Activated B cell treated with CpG ODN at 0.5 μM for 24 hours (primary cell): ENCODE data around the gene WDR86. TPM values are rescaled to one million over a fixed set of nuclear protein-coding genes. Genes with fewer than 3 reads are reported as not detected.
A peak's percentile ranks its signal among the peaks of the same experiment; 100 is the strongest.

ENCODE experiments used
- ATAC-seq: fragments of 200-7000 bp; cut with Tn5 transposase; one replicate; pipeline ENCODE4 v1.10.0; 2021; ENCODE audit warnings: low read depth, mild to moderate bottlenecking, moderate library complexity
- CTCF ChIA-PET: fragments of 350-600 bp; sonication (Branson Sonifier 250); formaldehyde crosslinking; loops from one replicate; lab custom pipeline; 2021; ENCODE audit warnings: antibody characterized with exemption; lab: Charles Lee
- POLR2A ChIA-PET: fragments of 350-600 bp; sonication (Branson Sonifier 250); formaldehyde crosslinking; loops from one replicate; lab custom pipeline; 2021; ENCODE audit warnings: antibody characterized with exemption; lab: Charles Lee
- DNase-seq: peaks from one replicate; pipeline ENCODE4 v3.0.0; 2022
- H3K27ac Mint-ChIP-seq: one replicate; pipeline ENCODE4 v1.8.0; 2020; ENCODE audit warnings: mixed read lengths
- H3K27me3 Mint-ChIP-seq: one replicate; pipeline ENCODE4 v1.8.0; 2021; ENCODE audit warnings: mixed read lengths
- H3K36me3 Mint-ChIP-seq: one replicate; pipeline ENCODE4 v1.8.0; 2021; ENCODE audit warnings: low read depth, mixed read lengths
- H3K4me1 Mint-ChIP-seq: one replicate; pipeline ENCODE4 v1.8.0; 2021; ENCODE audit warnings: mixed read lengths
- H3K4me3 Mint-ChIP-seq: one replicate; pipeline ENCODE4 v1.8.0; 2020; ENCODE audit warnings: mild to moderate bottlenecking, mixed read lengths
- H3K9me3 Mint-ChIP-seq: one replicate; pipeline ENCODE4 v1.8.0; 2020; ENCODE audit warnings: mixed read lengths
- CTCF ChIP-seq: fragments of 200-600 bp; IDR thresholded peaks from one replicate; pipeline ENCODE4 v1.8.0; 2022; ENCODE audit warnings: antibody characterized with exemption, mild to moderate bottlenecking
- intact Hi-C: fragments of 100-400 bp; cut with micrococcal nuclease; formaldehyde crosslinking; loops from one replicate; pipeline ENCODE4 v1.15.1; 2024
- total RNA-seq: library from RNA; stranded (reverse); gene quantifications from 2 replicates; pipeline ENCODE4 v1.2.3, GENCODE V29; 2022

The WDR86 gene
- total RNA-seq, 1 donor from 2014 or later: 0.33 TPM

GRCh38 chr7:151447901-151448260 lies 38.0 kb upstream of the WDR86 start:
- Mint-ChIP-seq H3K4me1 (peaks cover 3% of the 10 kb centered on the region), H3K4me3 (peak overlapping the region; percentile 79), H3K9me3 (no peaks in the 10 kb centered on the region), H3K27me3 (peaks cover 19% of the 10 kb centered on the region), H3K36me3 (no peaks in the 10 kb centered on the region), H3K27ac (no peak overlapping the region)
- no peak for TF ChIP-seq CTCF
- ChIA-PET CTCF (interaction anchor here (0.8 to 4.4 kb wide), 13 partner anchors 10 to 311 kb away, joined by 3 to 77 read pairs (median 8); partner anchors contain the start of gene RHEB), POLR2A (interaction anchor here (0.8 to 1.0 kb wide), 4 partner anchors 81 to 133 kb away, joined by 3 to 4 read pairs (median 3); no protein-coding TSS in a partner anchor)
- DNase-seq: no peak
- no peak for ATAC-seq
- intact Hi-C loops: loop anchor here (1.0 to 5.0 kb wide), 7 partner anchors 47 to 311 kb away; no protein-coding TSS in a partner anchor

DNA sequence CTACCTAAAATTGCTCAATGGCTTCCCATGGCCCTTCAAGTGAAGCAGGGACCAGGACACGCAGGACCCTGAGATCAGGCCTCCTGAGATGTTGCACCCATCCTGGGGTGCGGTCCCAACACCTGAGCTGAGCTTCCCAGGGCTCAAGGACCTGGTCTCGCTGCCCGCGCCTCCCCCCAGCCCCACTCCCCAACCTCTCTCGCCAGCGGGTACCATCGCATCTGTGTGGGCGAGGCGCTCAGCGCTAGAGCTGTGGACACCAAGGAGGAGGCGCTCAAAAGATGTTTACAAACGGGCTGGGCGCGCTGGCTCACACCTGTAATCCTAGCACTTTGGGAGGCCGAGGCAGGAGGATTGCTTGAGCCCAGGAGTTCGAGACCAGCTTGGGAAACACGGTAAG lies 37.5 kb upstream of the WDR86 start:
- Mint-ChIP-seq H3K36me3 (no peaks in the 10 kb centered on the region), H3K9me3 (no peaks in the 10 kb centered on the region), H3K27me3 (peaks cover 22% of the 10 kb centered on the region), H3K27ac (no peak overlapping the region), H3K4me3 (no peak overlapping the region), H3K4me1 (peaks cover 3% of the 10 kb centered on the region)
- ChIA-PET POLR2A (interaction anchor here (1.0 kb wide), 1 partner anchor 80 kb away, joined by 3 read pairs; no protein-coding TSS in a partner anchor), CTCF (interaction anchor here (1.3 to 4.4 kb wide), 9 partner anchors 58 to 312 kb away, joined by 3 to 77 read pairs (median 11); partner anchors contain the start of gene RHEB)
- no peak for ATAC-seq
- intact Hi-C loops: loop anchor here (5.0 kb wide), 1 partner anchor 65 kb away; no protein-coding TSS in a partner anchor
- TF ChIP-seq CTCF: no peak
- no peak for DNase-seq

DNA sequence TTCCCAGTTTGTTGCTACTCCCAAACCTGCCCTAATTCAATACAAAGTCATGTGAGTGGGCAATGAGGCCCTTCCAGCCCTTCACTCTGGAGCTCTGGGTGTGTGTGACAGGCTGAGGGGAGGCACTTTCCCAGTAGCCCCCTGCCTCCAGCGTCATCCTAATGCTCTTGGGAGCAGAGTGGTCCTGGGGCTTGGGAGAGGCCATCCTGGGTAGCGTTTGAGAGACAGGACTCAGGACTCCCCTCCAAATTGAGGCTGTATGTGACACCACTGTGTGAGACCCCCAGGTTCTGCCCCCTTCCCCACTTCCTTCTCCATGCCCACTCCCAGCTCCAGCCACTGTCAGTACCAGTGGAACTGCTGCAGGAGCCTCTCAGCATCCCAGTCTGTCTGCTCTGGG lies 36.6 kb upstream of the WDR86 start:
- Mint-ChIP-seq H3K4me1 (peaks cover 5% of the 10 kb centered on the region), H3K36me3 (no peaks in the 10 kb centered on the region), H3K27ac (no peak overlapping the region), H3K9me3 (no peaks in the 10 kb centered on the region), H3K4me3 (no peak overlapping the region), H3K27me3 (peaks cover 23% of the 10 kb centered on the region)
- intact Hi-C loops: loop anchor here (5.0 kb wide), 1 partner anchor 64 kb away; no protein-coding TSS in a partner anchor
- TF ChIP-seq CTCF: no peak
- DNase-seq (no peak), ATAC-seq (no peak)
- CTCF ChIA-PET: interaction anchor here (4.4 kb wide), 1 partner anchor 76 kb away, joined by 77 read pairs; no protein-coding TSS in a partner anchor
- POLR2A ChIA-PET: interaction anchor here (0.6 kb wide), 1 partner anchor 186 kb away, joined by 3 read pairs; no protein-coding TSS in a partner anchor

DNA sequence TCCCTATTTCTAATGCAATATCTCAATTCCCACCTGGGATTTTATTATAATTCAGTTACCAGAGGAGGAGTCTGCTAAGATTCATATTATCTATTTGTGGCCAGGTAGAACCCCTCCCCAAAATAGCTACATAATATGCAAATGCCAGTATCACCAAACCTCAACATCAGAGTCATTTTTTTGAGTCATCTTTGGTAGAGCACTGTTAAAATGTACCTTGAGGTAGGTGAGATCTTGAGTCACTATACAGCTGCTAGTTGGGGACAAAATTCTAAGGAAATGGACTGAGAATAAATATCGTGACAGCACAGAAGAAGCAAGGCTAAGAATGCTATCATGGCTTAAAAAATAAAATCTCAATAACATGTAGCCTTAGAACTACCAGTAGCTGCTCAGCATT lies 34.8 kb upstream of the WDR86 start:
- intact Hi-C loops: loop anchor here (5.0 kb wide), 1 partner anchor 62 kb away; no protein-coding TSS in a partner anchor

More for the DNA sequence above, 34.8 kb upstream of the WDR86 start:
- no peak overlapping the region for H3K27ac Mint-ChIP-seq
- ATAC-seq (no peak), DNase-seq (no peak)
- peaks cover 34% of the 10 kb centered on the region for H3K27me3 Mint-ChIP-seq
- no peak overlapping the region for H3K4me3 Mint-ChIP-seq
- H3K36me3 Mint-ChIP-seq: no peaks in the 10 kb centered on the region
- CTCF ChIA-PET: interaction anchor here (1.0 kb wide), 1 partner anchor 130 kb away, joined by 5 read pairs; no protein-coding TSS in a partner anchor
- no peak for TF ChIP-seq CTCF
- H3K4me1 Mint-ChIP-seq: peaks cover 6% of the 10 kb centered on the region
- H3K9me3 Mint-ChIP-seq: no peaks in the 10 kb centered on the region
- POLR2A ChIA-PET: no interaction called here
